GM12878 (cell line): ENCODE measurements around the gene LRRC7. TPM values are rescaled to one million over a fixed set of nuclear protein-coding genes. Genes with fewer than 3 reads are reported as not detected.

Experiments
- ATAC-seq: fragments of 200-7000 bp; cut with Tn5 transposase; 3 replicates; pipeline ENCODE4 v1.9.1; 2020; ENCODE audit warnings: mild to moderate bottlenecking, moderate library complexity
- BruUV-seq: library from RNA; stranded (reverse); fragments of 400-500 nt; replicated peaks from 2 replicates; lab custom pipeline; 2021; lab: Mats Ljungman, UMichigan
- CTCF ChIA-PET: fragments of 300-600 bp; sonication (Branson Sonifier 250); formaldehyde crosslinking; extraction: SDS; loops from one replicate; lab custom pipeline; 2021; ENCODE audit warnings: inconsistent platforms; lab: Yijun Ruan, JAX
- POLR2A ChIA-PET: fragments of 350-600 bp; formaldehyde crosslinking; extraction: SDS; loops from one replicate; lab custom pipeline; 2021; ENCODE audit warnings: inconsistent platforms; lab: Charles Lee
- RAD21 ChIA-PET: fragments of 300-600 bp; sonication (Branson Sonifier 250); formaldehyde crosslinking; loops from one replicate; lab custom pipeline; 2023; ENCODE audit warnings: antibody characterized with exemption; ENCODE audit not compliant: unreplicated experiment; lab: Charles Lee
- SMC1A ChIA-PET: fragments of 300-600 bp; sonication (Branson Sonifier 250); formaldehyde crosslinking; loops from one replicate; lab custom pipeline; 2023; ENCODE audit not compliant: unreplicated experiment, uncharacterized antibody; lab: Charles Lee
- DNase-seq: peaks from one replicate; pipeline ENCODE4 v3.0.0-alpha.2; 2011; ENCODE audit warnings: low read depth, low spot score
- FAIRE-seq: peaks from 3 replicates; lab custom pipeline; 2011; peaks lifted over from hg19 to GRCh38; lab: Jason Lieb, UNC
- H2AFZ ChIP-seq: 2 replicates; pipeline ENCODE4 v1.6.0; 2011; ENCODE audit warnings: low read depth, low read length, control low read depth; ENCODE audit not compliant: control insufficient read depth
- H3K27ac ChIP-seq: 2 replicates; pipeline ENCODE4 v1.5.1; 2011; ENCODE audit warnings: control low read depth; ENCODE audit not compliant: control insufficient read depth, insufficient read depth
- H3K27me3 ChIP-seq, 2 experiments: replicated peaks in 1 of 2; 2 replicates each; pipeline versions ENCODE4 v1.6.0 to v1.6.1; 2011; ENCODE audit warnings: low read length in 1 of 2; ENCODE audit not compliant: control insufficient read depth in 2 of 2, insufficient read depth in 2 of 2
- H3K36me3 ChIP-seq, 2 experiments: 2 replicates each; pipeline ENCODE4 v1.5.1; 2011; ENCODE audit warnings: low read length in 1 of 2; ENCODE audit not compliant: control insufficient read depth in 2 of 2, insufficient read depth in 2 of 2
- H3K4me1 ChIP-seq: 2 replicates; pipeline ENCODE4 v1.6.1; 2011; ENCODE audit warnings: mild to moderate bottlenecking, low read length, moderate library complexity, mixed read lengths; ENCODE audit not compliant: control insufficient read depth, insufficient read depth
- H3K4me2 ChIP-seq: 2 replicates; pipeline ENCODE4 v1.6.0; 2011; ENCODE audit warnings: control low read depth; ENCODE audit not compliant: control insufficient read depth, insufficient read depth
- H3K4me3 ChIP-seq: fragments of 200-600 bp; sonication (generic); 2 replicates; pipeline ENCODE4 v1.5.1; 2016
- H3K79me2 ChIP-seq: 2 replicates; pipeline ENCODE4 v1.6.0; 2011; ENCODE audit warnings: low read length; ENCODE audit not compliant: control insufficient read depth, insufficient read depth
- H3K9ac ChIP-seq: 2 replicates; pipeline ENCODE4 v1.8.0; 2011; ENCODE audit warnings: low read length, control low read depth, mixed read lengths; ENCODE audit not compliant: control insufficient read depth, insufficient read depth
- H3K9me3 ChIP-seq: replicated peaks from 3 replicates; pipeline ENCODE4 v1.5.1; 2011; ENCODE audit warnings: mild to moderate bottlenecking, low read length; ENCODE audit not compliant: control insufficient read depth, insufficient read depth
- H4K20me1 ChIP-seq: 2 replicates; pipeline ENCODE4 v1.6.0; 2011; ENCODE audit not compliant: control insufficient read depth, insufficient read depth
- BRCA1 ChIP-seq: IDR thresholded peaks from 2 replicates; pipeline ENCODE4 v1.6.1; 2011; ENCODE audit warnings: low read depth, low read length, improper control_type of control experiment
- CHD2 ChIP-seq: IDR thresholded peaks from 2 replicates; pipeline ENCODE4 v1.6.1; 2011; ENCODE audit warnings: low read depth, low read length, improper control_type of control experiment, borderline replicate concordance
- E4F1 ChIP-seq: fragments of 450-650 bp; IDR thresholded peaks from 2 replicates; pipeline ENCODE4 v1.6.1; 2018; ENCODE audit warnings: borderline replicate concordance, mild to moderate bottlenecking; ENCODE audit not compliant: partially characterized antibody
- ELK1 ChIP-seq: IDR thresholded peaks from 2 replicates; pipeline ENCODE4 v1.6.1; 2012; ENCODE audit warnings: low read depth, low read length, improper control_type of control experiment
- GATAD2B ChIP-seq: fragments of 450-650 bp; conservative IDR thresholded peaks from 2 replicates; pipeline ENCODE4 v1.6.1; 2017; ENCODE audit warnings: low read depth, mild to moderate bottlenecking, moderate library complexity
- HDAC2 ChIP-seq: fragments of 200-600 bp; sonication (generic); IDR thresholded peaks from 2 replicates; pipeline ENCODE4 v1.6.1; 2017
- KLF5 ChIP-seq: fragments of 450-650 bp; IDR thresholded peaks from 2 replicates; pipeline ENCODE4 v1.6.1; 2014; ENCODE audit warnings: mild to moderate bottlenecking; ENCODE audit not compliant: partially characterized antibody
- MAX ChIP-seq: IDR thresholded peaks from 2 replicates; pipeline ENCODE4 v1.6.1; 2012; ENCODE audit warnings: low read depth, low read length, improper control_type of control experiment
- PKNOX1 ChIP-seq: fragments of 450-650 bp; IDR thresholded peaks from 2 replicates; pipeline ENCODE4 v1.6.1; 2016; ENCODE audit warnings: mild to moderate bottlenecking
- POLR2AphosphoS2 ChIP-seq: IDR thresholded peaks from 2 replicates; pipeline ENCODE4 v1.6.1; 2011; ENCODE audit warnings: low read depth, mild to moderate bottlenecking, low read length, improper control_type of control experiment, moderate library complexity
- REST ChIP-seq: IDR thresholded peaks from 2 replicates; pipeline ENCODE4 v1.6.1; 2012; ENCODE audit warnings: mild to moderate bottlenecking, low read depth, low read length
- ZNF687 ChIP-seq: fragments of 450-650 bp; IDR thresholded peaks from 2 replicates; pipeline ENCODE4 v1.6.1; 2017; ENCODE audit warnings: mild to moderate bottlenecking, moderate library complexity
- WGBS: methylation state at CpG from one replicate; pipeline ENCODE4 v1.1.6; 2016; ENCODE audit warnings: low lambda C conversion rate; ENCODE audit not compliant: insufficient replicate concordance, insufficient coverage; ENCODE audit errors: missing lambda C conversion rate; 5-methylcytosine and 5-hydroxymethylcytosine counted together
- in situ Hi-C: fragments of 300-500 bp; cut with MboI; formaldehyde crosslinking; loops from 9 replicates; pipeline ENCODE4 v1.14.3; 2018; ENCODE audit warnings: mixed read lengths
- intact Hi-C: fragments of 100-400 bp; cut with micrococcal nuclease; formaldehyde crosslinking; loops from one replicate; pipeline ENCODE4 v1.14.2; 2022; ENCODE audit not compliant: unreplicated experiment
- polyA plus RNA-seq, 11 experiments: library from polyadenylated mRNA; depleted of rRNA in 4 of 11; unstranded in 6 of 11; stranded (reverse) in 5 of 11; fragments of >200 nt; fragmentation: Nextera tagmentation in 4 of 11; fragmentation: Illumina TruSeq in 1 of 11; extraction: Ambion mirVana in 4 of 11; extraction: Trizol in 1 of 11; gene quantifications; 1 replicate in 1 of 11; 2 replicates in 10 of 11; pipeline versions ENCODE4 v1.2.1 to v1.2.3, GENCODE V29; 2011 to 2016; ENCODE audit warnings: inconsistent platforms in 2 of 11, missing spikeins in 2 of 11, low read depth in 1 of 11
- total RNA-seq, 4 experiments: library from RNA; depleted of rRNA in 3 of 4; stranded (reverse); fragments of >200 nt in 3 of 4; fragmentation: Illumina TruSeq in 1 of 4; extraction: Trizol in 1 of 4; gene quantifications; 2 replicates each; pipeline versions ENCODE4 v1.2.1 to v1.2.3, GENCODE V29; 2013 to 2021

LRRC7 gene
- total and polyA plus RNA-seq, 10 of the 15 experiments (the other 5 are each of a cell fraction or from before 2014, with no cell fraction given): 0.05 to 1.4 (median 0.24) TPM; not detected in 5

GRCh38 chr1:69540052-69540451 is 27.7 kb upstream of the LRRC7 start:
- intact Hi-C loops: no loop called here
- Histone ChIP-seq H3K4me3 (no peak overlapping the region), H3K4me2 (no peak overlapping the region), H3K79me2 (no peaks in the 10 kb centered on the region), H2AFZ (no peak overlapping the region), H3K4me1 (no peaks in the 10 kb centered on the region), H3K36me3 (no peaks in the 10 kb centered on the region), H3K9me3 (no peaks in the 10 kb centered on the region), H3K27me3 (no peaks in the 10 kb centered on the region), H3K27ac (no peak overlapping the region), H4K20me1 (no peaks in the 10 kb centered on the region), H3K9ac (no peak overlapping the region)
- SMC1A ChIA-PET: no interaction called here
- CTCF ChIA-PET: no interaction called here
- DNase-seq: no peak
- in situ Hi-C loops: no loop called here
- FAIRE-seq: no peak
- POLR2A ChIA-PET: no interaction called here
- RAD21 ChIA-PET: no interaction called here
- WGBS: 7% methylated on average over 6 of the region's 6 CpGs
- BruUV-seq: no TSS peak
- ATAC-seq: no peak
- TF ChIP-seq REST (no peak), ELK1 (no peak), KLF5 (no peak), E4F1 (no peak), ZNF687 (no peak), BRCA1 (no peak), HDAC2 (no peak), PKNOX1 (no peak), GATAD2B (no peak), CHD2 (no peak), MAX (no peak), POLR2AphosphoS2 (no peak)
